D721Med (cell line): ENCODE measurements around the gene WNT11.

Experiments
- DNase-seq: peaks from one replicate; pipeline ENCODE4 v3.0.0; 2011; ENCODE audit warnings: low spot score; ENCODE audit not compliant: insufficient read length
- FAIRE-seq: peaks from 2 replicates; lab custom pipeline; 2011; peaks lifted over from hg19 to GRCh38; lab: Jason Lieb, UNC
- TF ChIP-seq, protein P1 (sequence below): IDR thresholded peaks from 2 replicates; pipeline ENCODE4 v1.5.1; 2012; ENCODE audit warnings: mild to moderate bottlenecking, control low read depth; ENCODE audit not compliant: insufficient read depth; ENCODE audit errors: missing control alignments

WNT11 gene

DNA sequence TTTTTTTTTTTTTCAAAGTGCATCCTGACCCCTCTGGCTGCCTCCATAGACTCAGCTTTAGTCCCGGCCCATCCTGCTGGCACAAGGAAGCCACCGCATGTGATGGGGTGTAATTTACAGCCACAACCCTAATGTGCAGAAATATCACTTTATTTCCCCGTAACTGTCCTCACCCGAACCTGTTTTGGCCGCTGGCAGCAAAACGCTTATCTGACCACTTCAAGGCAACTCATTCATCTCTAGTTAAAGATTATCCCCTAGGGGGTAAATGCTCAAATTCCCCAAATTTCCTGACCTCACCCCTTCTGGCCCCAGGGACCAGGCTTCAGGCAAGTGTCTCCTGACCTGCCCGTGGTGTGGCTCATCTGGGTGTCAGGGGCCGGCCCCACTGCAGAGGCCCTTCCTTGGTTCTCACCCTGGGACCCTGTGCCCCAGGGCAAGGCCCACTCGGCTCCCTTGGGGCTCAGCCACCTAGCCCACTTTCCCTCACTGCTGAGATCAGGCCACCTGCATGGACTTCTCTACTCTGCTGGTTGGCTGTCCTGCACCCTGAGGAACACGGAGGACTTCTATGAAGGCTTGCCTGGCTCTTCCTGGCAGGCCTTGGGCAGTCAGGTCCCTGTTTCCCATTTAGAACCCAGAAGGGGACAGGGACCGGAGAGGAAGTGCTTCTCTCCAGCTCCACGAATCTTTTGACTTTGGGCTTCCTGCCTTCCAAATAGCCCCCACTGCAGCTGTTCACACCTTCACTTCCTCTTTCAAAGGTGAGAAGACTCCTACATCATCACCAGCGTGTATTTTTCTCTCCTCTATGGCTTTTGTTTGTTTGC lies 53.3 kb downstream of the WNT11 start:
- FAIRE-seq = no peak

DNA sequence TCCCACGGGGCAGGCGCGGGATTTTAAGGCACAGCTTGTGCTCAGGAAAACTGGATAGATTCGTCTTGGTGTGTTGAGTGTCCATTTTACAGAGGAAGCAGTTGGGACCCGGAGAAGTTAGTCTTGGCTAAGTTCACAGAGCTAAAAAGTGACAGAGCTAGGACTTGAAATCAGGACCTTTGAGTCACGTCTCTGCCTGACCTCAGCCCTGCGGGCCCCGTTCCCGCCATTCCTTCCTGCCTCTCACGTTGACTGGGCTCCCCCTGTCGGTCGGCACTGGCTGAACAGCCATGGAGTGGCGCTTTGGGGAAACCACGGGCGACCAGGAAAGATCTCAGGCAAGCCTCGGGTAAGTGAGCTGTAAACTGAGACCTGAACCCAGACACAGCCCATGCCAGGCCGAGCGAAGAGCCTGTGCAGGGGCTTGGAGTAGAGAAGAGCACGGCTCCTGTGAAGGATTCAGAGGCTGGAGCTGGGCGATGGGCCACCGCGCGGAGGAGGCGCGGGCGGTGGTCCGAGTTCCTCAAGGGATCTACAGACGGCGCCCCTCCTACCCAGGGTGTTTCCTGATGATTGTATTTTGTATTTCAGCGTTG lies 54.1 kb downstream of the WNT11 start:
- DNase-seq (peak; percentile 87), FAIRE-seq (no peak)
- TF ChIP-seq, protein P1, sequence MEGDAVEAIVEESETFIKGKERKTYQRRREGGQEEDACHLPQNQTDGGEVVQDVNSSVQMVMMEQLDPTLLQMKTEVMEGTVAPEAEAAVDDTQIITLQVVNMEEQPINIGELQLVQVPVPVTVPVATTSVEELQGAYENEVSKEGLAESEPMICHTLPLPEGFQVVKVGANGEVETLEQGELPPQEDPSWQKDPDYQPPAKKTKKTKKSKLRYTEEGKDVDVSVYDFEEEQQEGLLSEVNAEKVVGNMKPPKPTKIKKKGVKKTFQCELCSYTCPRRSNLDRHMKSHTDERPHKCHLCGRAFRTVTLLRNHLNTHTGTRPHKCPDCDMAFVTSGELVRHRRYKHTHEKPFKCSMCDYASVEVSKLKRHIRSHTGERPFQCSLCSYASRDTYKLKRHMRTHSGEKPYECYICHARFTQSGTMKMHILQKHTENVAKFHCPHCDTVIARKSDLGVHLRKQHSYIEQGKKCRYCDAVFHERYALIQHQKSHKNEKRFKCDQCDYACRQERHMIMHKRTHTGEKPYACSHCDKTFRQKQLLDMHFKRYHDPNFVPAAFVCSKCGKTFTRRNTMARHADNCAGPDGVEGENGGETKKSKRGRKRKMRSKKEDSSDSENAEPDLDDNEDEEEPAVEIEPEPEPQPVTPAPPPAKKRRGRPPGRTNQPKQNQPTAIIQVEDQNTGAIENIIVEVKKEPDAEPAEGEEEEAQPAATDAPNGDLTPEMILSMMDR = peak; percentile 97

More for the DNA sequence above, 53.3 kb downstream of the WNT11 start:
- TF ChIP-seq, protein P1 = no peak
- no peak for DNase-seq

DNA sequence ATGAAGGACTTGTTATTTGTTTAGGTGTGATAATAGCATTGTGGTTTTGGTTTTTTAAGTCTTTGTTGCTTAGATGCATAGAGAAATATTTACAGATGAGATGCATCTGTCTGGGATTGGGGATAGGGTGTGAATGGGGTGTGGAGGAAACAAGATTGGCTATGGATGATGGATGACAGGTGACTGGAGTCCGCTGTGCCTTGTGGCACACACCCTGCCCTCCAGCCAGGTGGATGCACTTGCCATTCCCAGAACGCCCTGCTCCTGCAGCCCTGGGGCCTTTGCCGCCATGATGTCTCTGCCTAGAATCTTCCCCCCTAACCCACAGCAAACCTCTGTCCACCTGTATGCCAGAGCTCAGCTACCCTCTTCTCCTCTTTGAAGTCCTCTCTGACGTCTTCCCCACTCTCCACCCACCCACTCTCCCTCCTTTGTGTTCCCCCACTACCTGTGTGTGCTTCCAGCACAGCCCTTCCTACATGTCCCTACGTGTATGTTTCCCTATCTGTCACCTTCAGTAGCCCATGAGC lies 54.7 kb downstream of the WNT11 start:
- TF ChIP-seq, protein P1 = no peak
- DNase-seq (no peak), FAIRE-seq (no peak)

DNA sequence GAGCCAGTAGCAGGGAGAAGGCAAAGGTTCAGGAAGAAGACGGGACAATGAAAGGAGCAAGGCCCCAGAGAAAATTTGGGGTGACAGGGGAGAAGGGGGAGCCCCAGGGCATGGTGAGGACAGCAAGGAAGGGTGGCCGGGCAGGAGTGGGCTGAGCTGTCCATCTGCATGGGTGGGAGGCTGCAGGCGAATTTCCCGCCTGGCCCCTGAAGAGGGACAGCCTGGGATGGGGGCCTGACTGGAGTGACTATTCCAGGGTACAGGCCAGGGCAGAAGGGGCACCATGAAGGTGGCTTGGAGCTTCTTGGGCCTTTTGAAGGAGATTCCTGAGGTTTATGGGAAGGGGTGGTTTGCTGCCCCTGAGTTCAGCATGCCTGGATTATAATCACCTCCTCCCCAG lies 56.2 kb downstream of the WNT11 start:
- DNase-seq (no peak), FAIRE-seq (no peak)
- TF ChIP-seq, protein P1 = no peak

DNA sequence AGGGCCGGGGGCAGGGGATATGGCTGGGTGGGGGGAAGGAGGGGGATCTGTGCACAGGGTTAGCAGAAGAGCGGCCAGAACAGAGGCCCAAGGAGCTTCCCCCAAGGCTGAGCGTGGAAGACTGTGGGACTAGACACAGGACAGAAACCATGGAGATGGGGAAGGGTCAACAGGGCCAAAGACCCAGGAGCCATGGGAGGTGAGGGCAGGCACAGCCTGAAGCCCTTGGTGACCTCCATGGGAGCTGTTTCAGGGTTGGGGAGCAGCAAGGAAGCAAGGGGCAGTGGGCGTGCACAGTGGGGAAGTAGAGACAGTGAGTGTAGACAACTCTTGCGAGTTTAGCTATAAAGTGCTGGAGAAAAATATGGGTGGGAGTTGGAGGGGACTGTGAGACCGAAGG lies 56.6 kb downstream of the WNT11 start:
- DNase-seq (no peak), FAIRE-seq (no peak)
- TF ChIP-seq, protein P1 = no peak

DNA sequence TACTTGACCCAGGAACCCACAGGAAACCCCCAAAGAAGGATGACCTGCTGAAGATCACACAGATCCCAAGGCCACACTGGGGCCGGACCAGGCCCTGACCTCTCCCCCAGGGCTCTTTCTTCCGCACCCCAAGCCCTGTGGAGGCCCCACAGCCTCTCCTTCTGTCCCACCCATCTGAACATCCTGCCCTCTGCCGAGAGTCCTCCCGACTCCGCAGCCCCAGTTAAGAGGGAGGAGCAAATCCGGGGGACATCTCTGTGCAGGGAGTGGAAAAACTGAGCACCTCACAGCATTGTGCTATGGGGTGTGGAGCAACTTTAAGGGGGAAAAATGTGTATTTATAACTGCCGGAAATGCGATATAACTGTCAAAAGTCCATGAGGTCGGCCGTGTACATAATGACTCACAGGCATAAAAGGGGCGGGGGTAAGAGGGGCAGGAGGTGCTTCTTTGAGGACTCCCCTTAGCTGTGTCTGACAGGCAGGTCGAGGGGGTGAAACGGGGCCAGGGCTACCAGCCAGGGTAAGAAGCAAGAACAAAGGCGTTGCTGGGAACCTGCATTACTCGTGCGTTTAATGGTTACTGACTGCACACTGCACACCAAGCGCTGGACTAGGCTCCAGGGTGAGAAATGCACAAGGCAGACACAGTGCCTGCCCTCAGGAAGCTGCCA lies 57.2 kb downstream of the WNT11 start:
- FAIRE-seq (no peak), DNase-seq (no peak)
- TF ChIP-seq, protein P1 = no peak
